Measurements from ENCODE around the gene COL12A1.
"Not testable (repeated sequence)": the region's sequence is repeated elsewhere in the genome, so short reads cannot be mapped to it uniquely, and the experiment has no call there.

COL12A1 gene

DNA sequence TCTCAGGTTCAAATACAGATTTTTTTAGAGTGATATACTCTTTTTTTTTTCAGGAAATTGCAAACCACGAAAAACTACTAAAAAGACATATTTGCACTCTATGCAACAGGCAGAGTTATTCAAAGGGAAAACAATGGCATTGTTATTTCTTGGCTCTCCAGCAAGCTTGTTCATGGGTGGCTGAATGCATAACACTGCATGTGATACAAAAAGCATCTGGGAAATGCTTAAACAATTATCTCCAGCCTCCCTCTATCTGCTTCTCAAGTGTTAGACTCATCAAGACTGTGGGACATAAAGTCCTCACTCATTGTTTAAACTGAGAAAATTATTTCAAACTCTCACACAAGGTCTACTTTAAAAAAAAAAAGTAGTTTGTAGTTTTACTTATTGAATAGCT, 7.3 kb upstream of the COL12A1 start:
- no peak for DNase-seq

DNA sequence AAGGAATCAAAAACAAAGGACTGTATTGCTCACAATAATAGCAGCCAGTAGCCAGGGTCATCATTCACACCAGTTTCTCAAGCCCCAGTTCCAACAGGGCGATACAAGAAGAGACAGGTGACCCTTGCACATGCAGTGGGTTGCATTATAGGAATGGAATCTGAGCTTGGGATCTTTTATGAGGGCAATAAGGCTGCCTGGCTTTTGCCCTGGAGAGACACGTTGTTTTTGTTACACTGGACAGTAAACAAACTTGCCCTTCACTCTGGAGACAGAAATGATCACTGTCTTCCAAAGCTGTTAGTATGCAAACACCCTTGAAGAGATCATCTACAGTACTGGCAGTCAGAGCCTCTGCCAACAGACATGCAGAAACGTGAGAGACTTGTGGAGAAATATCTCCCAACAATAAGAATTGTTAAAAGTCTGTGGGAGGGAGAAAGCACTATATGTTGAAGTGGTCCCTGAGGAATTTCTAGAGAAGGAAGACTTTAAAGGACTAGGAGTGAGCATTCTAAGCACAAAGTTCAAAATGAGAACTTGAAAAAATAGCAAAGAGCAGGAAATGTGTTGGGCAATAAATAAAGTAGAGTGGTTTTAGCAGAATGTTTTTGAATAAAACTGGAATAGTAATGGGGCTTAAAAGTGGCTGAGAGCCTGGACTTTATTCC, 6.2 kb upstream of the COL12A1 start:
- no peak for DNase-seq

- peak in 11 of 56 donors; percentile 20 to 76 (median 33) for DNase-seq
Measured at GRCh38 chr6:75210885-75211739, 5.3 kb upstream of the COL12A1 start.

GRCh38 chr6:75209184-75209723, 3.4 kb upstream of the COL12A1 start:
- no peak for DNase-seq

DNA sequence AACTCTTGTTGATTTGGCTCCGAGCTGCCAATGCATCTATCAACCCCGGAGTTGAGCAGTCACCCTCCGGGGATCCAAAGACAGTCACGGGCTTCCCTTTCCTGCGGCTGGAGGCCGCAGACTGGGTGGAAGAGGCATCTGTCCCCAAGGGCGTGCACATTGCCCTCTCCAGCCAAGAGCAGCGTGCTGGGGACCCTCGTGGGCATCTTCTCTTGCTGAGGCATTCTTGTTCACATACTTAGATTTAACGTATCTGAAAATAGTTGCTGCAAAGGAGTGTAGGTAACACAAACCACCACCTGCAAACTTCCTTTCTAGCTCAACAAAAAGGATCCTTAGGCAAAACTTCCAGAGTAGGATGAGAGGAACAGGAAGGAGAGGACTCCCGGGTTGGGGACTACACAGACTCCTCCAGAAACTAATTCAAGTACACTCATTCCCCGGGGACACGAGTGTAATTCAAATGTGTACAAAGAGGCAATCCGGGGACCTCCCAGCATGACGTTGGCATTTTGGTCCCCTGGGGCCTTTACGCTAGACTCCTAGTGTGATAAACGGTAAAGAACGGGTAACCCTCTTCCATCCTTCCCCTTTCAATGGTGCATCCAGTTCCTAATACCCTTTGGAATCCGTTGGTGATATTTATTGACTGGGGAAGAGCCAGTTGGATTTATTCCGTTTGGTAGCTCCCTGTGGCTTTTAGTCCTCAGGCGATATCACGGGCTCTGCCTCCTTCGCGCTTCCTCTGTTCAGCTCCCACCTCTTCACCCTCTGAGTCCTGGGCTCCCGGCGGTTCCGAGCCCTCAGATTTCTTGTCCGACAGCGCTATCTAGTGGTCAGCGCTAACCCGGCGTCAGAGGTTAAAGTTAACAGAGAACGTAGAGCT, 2.7 kb upstream of the COL12A1 start:
- DNase-seq, result peak in 52 of 56 donors; percentile 28 to 89 (median 70)

DNA sequence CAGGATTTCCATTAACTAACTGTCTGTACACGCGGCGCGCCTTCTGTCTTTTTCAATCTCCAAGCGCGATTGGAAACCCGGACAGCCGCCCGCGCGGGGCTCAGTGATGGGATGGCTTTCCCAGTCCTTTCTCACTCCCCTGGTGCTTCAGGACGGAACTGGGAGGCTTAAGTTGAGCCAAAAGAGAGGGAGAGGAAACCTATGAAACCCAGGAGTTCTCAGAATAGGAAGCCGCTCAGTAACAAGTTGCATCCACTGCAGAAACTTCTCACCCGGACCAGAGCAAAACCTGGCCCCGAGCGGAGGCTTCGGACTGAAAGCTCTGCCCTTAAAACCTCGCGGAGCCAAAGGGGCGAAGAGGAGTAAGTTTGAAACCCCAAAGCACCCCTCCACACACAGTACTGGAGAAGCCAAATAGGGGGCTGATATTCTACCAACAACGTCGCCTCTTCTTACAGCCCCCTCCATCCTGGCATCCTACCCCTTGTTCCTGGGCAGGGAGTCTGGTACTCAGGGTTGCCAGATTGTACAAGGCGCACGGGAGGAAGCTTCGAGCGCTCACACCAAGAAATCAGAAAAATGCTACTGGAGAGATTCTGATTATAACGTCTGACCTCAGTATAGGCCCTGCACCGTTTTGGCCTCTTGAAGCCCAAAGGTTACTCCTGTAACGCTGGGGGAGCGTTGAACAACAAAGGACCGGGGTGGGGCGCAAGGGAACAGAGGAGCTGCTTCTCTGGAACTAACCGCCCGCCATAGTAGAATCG, 906 bp upstream of the COL12A1 start:
- DNase-seq, result no peak

- no peak for DNase-seq
Measured at GRCh38 chr6:75204959-75205775, 686 bp downstream of the COL12A1 start.

GRCh38 chr6:75204217-75204958, 1.5 kb downstream of the COL12A1 start:
- peak in 30 of 56 donors; percentile 13 to 72 (median 45) for DNase-seq

- DNase-seq, result no peak
Measured at GRCh38 chr6:75203721-75204120, 2.1 kb downstream of the COL12A1 start.

DNA sequence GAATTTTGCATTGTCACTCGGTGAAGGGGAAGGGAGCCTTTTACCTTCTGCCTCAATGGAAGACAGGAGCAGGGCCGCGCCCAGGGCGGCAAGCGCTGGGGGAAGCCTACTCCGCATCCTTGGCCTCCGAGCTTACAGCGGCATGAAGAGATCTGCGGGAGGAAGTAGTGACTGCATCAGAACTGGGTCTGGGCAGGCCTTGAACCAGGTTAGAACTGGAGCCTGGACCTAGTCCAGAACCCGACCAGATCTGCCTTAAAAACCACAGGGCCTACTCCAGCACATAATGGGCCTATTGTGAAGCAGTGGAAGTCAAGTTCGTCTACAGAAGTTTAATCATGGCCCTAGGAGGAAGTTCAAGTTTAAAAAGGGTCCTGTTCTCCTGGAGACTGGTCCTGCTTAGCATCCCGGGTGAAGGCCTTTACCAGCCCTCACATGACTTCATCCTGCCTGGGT, 3.1 kb downstream of the COL12A1 start:
- DNase-seq, result no peak

DNA sequence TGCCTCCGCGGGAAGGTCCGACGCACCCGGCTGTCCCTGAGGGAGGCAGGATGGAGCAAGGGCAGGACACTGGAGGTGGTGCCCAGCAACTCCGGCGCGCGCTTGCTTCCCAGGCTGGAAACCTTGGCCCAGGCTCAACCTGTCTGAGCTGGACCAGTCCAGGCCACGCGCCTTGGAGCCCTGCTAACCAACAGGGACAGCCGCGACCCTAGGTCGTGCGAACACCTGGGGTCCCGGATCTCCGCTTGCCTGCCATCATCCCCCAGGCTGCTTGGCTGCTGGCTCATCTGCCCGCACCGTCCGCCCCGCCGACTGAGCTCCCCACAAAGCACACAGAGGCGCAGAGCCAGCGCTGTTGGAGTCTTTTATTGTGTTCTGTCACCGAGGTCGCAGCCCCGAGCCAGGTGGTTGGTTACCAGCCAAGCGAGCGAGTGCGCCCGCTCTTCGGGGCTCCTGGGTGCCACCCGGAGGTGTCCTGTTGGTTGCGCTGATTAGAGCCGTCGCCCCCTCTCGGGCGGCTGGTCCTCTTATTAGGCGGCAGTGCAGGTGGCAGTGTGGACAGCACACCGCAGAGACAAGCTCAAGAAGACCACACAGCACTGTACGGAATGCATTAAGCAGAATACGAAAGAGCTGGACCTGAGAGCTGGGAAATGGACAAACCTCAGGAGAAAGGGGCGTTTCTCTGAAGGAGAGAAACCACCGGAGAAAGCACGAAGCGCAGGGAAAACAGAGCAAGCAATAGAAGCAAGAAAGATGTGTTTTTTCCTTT, 3.8 kb downstream of the COL12A1 start:
- peak in 1 of 56 donors; percentile 14 for DNase-seq

DNA sequence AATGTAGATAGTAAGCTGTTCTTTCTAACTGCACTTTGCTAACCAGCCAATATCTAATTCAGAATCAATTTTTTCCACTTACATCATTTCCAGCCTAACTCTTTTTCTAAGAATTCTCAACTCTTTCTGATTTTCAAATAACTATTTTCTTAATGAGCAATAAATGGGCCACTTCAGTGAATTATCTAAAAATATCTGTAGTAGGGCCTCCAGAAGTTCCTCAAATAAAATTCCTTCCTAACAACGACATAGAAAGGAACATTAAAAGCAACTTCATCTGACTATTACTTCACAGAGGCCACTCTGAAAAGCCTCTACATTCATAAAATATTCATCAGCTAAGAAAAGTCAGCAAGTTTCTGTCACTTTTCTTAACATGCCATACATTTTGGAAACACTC, 4.8 kb downstream of the COL12A1 start:
- DNase-seq, result no peak

DNA sequence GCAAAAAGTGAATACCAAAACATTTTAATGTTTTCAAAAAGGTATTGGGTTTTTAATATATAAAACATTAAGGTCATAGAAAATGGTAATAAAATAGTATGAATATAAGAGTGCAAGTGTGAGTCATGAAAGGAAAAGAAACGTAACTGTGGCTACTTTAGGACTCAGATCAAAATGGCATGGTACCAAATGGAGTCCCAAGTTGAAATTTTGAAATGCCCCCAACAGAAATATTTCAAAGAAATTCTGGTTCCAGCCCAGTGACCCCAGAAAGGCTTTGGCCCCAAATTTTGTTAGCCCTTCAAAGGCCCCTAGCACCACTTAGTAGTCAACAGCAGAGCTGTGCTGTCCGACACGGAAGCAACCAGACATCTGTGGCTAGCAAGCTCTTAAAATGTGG, 6.0 kb downstream of the COL12A1 start:
- DNase-seq, result no peak

DNA sequence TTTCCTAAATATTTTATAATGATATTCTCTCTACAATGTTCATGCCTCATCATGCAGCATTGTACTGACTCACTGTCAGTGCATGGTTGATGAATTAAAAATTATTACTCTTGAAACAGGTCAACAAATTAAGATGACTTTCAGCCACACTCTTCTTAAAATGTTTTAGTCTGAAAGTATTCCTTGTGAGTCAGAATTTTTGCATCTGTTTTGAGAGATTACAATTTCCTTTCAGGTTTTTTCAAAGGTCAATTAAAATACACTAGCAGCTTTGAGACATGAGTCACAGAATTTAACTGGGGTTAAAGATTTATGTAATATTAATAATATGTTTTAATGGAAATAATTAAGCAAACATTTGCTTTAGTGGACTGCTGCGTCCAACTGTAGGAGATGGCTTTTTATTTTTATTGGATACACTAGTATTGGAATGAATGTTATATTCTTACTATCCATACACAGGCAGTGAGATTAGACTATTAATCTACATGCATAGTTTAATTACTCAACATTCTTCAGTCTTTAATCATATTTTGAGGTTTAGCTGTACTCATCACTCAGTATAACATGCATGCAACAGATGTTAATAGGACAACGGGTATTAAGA, 9.7 kb downstream of the COL12A1 start:
- DNase-seq, result no peak

DNA sequence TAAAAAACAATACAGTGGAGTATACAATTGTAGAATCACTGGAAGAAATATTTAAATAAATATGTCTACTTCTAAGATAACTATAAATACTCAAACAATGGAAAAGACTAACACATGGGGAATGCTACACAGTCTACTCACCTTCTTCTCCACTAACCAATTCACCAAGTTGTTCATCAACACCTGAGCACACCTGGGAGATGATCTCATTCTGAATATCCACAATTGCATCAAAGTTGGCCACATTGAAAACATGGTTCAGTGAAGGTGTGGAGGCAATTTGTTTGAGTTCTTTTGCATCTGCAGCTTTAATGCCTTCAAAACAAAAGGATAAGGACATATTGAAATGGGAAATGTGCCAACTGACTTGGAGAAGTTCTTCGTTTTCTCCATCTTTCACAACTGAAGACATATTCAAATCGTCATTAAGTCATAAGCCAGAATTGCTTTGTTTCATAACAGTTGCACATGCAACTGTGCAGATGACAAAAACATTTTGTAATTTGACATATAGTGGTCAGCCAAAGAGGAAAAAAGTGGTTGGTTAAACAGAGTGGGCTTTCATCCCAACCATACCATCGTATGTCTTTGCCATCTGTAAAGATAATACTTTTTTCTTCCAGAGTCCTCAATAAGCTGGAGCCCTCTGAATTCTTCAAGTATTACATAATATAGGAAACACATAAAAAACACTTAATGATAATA, 17.5 kb downstream of the COL12A1 start:
- DNase-seq, result no peak

GRCh38 chr6:75186581-75186980, 19.3 kb downstream of the COL12A1 start:
- DNase-seq, result not testable (repeated sequence)

DNA sequence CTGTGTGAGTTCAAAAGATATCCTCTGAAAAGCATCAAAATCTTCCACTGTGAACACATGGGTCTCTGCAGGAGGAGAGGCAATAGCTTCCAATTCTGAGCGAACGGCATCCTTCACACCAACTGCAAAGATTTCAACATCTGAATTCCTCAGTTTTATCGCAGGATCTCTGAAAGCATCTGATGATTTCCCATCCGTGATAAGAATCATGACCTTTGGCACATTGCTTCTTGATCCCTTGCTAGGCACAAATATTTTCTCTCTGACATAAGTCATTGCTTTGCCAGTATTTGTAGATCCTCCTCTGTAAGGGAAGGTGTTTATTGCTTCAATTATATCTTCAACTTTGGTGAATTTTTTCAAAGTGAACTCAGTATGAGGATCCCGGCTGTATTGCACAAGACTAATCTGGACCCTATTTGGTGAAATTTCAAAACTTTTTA, 22.7 kb downstream of the COL12A1 start:
- no peak for DNase-seq
